VCaP (cell line): ENCODE measurements around the gene ENC1.
A peak's percentile ranks its signal among the peaks of the same experiment; 100 is the strongest.

Experiments used
- H3K27ac ChIP-seq: fragments of 450-650 bp; 2 replicates; pipeline ENCODE4 v1.5.1; 2017
- TF ChIP-seq, protein P1 (sequence below): fragments of 450-650 bp; conservative IDR thresholded peaks from 2 replicates; pipeline ENCODE4 v1.5.1; 2017; ENCODE audit warnings: mild to moderate bottlenecking, moderate library complexity

The ENC1 gene

DNA sequence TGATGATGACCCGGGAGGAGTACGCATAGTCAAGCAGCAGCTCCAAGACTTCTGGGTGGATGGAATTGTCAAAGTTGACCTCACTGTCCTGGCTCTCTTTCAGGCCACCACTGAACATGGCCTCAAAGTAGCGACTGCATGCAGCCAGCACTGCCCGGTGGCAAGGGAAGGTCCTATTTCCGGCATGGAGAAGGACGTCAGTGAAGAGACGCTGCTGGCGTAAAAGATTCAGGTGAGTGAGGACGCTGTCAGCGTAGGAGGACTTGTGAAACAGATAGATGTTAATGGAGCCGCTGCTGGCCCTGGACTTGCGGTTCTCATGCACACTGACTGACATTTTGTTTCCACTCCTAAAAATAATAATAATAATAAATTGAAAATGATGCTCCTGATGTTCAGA lies 4.4 kb downstream of the ENC1 start:
- peak overlapping the region; percentile 96 for H3K27ac ChIP-seq
- TF ChIP-seq, protein P1, sequence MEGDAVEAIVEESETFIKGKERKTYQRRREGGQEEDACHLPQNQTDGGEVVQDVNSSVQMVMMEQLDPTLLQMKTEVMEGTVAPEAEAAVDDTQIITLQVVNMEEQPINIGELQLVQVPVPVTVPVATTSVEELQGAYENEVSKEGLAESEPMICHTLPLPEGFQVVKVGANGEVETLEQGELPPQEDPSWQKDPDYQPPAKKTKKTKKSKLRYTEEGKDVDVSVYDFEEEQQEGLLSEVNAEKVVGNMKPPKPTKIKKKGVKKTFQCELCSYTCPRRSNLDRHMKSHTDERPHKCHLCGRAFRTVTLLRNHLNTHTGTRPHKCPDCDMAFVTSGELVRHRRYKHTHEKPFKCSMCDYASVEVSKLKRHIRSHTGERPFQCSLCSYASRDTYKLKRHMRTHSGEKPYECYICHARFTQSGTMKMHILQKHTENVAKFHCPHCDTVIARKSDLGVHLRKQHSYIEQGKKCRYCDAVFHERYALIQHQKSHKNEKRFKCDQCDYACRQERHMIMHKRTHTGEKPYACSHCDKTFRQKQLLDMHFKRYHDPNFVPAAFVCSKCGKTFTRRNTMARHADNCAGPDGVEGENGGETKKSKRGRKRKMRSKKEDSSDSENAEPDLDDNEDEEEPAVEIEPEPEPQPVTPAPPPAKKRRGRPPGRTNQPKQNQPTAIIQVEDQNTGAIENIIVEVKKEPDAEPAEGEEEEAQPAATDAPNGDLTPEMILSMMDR = no peak

DNA sequence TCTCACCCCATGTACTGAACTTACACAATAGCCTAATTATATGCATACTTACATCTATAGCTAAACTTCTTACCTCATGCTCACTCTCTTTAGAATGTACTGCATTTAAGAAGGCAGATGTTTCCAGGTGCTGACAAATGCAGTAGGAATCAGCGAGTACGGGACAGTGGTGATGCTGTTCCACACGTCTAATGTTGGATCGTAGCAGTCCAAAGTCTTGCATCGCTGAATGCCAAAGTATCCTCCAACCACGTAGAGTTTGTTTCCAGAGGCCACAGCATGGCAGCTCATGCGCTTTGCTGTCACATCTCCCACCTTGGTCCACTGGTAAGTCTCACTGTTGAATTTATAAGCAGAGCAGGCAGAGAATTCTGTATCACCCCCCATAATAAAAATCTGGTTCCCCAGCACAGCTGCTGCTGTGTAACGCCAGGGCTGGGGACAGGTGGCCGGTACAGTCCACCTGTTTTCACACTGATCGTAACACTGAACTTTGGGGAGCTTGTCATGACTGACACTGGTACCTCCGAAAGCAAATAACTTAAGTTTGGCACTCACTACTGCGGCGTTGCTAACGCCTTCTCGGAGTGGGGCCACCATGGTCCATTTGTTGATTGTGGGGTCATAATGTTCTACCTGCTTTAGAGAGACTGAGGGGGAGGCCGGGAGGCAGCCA lies 5.8 kb downstream of the ENC1 start:
- TF ChIP-seq, protein P1 = no peak
- H3K27ac ChIP-seq = no peak overlapping the region

DNA sequence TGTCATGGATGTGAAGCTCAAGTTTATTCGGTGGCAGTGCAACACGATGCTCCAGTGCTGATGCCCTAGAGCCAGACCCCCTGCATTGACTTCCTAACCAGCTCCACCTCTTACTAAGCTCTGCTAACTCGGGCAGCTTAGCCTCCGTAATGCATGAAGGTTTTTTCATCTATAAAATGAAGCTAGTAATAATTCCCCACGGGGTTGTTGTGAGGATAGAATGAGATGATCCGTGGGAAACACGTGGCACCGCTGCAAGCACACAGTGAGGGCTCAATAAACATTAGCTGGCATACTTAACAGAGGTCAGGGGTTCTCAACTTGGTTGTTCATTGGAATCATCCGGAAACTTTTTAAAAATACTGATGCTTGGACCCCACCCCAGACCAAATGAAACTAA lies 6.8 kb downstream of the ENC1 start:
- TF ChIP-seq, protein P1 = no peak
- H3K27ac ChIP-seq = no peak overlapping the region

DNA sequence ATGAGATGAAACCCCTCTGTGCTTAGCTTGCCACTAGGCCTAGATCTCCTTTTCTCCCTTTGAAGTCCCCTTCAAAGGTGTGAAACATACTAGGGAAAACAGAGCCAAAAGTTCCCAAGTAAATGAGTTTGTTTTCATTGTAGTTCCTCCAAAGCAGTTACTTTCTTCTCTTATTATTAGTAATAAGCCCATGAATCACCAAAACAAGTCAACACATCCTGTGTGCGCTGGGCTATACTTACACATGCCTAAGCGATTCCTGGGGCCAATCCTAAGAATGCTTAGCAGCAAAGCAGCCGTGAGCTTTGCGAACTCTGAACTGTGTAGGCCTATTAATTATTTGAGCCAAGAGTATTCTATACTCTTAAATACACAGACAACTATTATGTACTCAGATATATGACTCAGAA lies 7.6 kb downstream of the ENC1 start:
- TF ChIP-seq, protein P1 = no peak
- H3K27ac ChIP-seq = no peak overlapping the region

DNA sequence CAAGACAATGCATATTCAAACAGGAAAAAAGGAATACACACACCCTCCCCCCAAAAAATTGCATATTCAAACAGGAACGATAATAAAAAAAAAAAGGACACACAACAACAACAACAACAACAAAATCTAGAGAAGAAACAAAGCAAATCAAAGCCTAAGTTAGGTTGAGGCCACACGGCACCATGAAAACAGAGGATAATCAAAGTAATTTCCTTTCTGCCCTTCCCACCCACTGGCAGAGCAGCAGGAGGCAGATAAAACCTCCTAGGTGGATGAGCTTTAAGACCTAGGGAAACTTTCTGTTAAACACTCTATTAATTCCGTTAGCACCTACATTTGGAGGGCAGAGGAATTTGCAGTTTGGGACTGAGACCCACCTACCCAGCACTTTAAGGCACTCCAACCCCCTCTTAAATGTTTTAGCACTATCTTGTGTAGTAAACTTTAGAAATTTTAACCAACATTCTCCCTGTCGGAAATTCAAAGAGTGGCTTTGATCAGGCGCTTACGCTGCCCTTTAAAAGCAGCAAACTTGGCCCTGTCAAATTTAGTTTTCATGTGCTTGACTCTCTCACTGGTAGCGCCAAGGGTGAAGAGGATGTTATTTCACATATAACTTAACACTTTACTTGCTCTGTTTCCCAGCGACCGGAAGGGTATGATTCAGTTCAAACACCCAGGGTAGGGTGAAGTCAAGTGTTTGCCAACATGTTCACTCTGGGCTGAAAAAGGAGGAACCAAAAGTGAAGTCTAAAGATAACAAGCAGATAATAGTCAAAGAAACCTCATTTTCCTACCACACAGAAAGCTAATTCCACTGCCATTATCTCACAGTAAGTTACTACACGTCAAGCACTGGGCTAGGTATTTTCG lies 9.2 kb downstream of the ENC1 start:
- TF ChIP-seq, protein P1 = no peak

DNA sequence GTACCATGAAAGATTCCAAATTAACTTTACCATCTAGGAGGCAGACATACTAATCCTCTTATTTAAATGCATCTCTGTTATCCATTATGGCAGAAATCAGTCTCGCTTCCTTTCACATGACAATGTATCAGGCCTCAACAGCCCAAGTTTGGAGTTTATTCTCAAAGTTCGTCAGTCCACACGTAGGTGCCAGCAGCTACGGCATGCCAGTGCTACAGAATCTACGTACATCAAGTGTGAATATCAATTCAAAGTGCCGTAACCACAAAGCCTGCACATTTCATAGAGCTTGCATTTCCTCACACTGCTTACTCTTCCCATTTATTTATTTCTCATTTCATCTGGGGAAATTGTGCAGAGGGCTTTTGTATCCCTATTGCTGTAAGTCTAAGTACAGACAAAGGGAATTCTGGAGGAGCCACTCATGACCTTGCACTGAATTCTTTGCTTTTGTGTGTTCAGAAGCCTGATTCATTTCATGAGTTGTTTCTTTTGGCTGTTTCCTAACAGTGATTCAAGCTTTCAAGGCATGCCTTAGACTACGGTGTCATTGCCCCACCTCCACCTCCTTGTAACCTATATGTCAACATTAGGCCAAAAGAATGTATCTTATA lies 10.0 kb downstream of the ENC1 start:
- TF ChIP-seq, protein P1 = no peak
- no peak overlapping the region for H3K27ac ChIP-seq

More for the DNA sequence above, 9.2 kb downstream of the ENC1 start:
- H3K27ac ChIP-seq = no peak overlapping the region

DNA sequence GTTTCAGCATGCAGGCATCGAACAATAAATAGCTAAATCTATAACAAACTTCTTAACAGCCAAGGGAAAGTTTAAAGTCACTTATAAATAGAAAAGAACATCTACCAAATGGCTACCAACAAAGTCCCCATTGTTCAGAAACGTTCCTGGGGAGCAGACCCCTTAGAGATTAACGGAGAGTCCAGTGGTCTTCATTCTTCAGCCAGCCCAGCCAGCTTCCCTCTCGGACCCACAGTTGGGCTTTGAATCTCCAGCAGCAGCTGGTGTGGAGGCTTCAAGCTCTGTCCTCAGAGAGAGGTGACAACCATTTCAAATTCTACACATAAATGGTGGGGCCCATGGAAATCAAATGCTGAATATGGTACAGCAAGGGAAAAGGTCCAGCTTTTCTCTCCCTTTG lies 11.2 kb downstream of the ENC1 start:
- H3K27ac ChIP-seq = no peak overlapping the region
- TF ChIP-seq, protein P1 = no peak
